ENCODE measurements around the gene LRPPRC.
A peak's percentile ranks its signal among the peaks of the same experiment; 100 is the strongest.

Gene LRPPRC

GRCh38 chr2:43905871-43906270 is 89.9 kb downstream of the LRPPRC start:
- no peak for FAIRE-seq

- FAIRE-seq, result no peak
Observed at GRCh38 chr2:43905371-43905803, 90.4 kb downstream of the LRPPRC start.

DNA sequence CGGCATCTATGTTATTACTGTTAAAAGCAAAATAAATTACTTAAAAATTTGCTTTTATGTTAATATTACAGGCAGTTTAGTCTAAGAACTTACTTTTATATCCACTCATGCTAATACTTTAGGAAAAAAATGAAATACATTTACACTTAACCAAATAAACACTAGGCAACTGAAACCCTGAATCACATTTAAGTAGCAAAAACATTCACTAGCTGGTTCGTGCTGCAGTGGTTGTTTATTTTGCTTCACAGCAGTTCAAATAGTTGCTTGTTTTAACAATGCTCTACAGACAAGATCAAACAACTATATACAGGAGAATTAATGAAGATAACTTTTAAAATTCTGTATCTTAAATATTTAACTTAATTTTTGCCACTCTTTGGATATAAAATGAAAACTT is 96.2 kb downstream of the LRPPRC start:
- FAIRE-seq, result peak; percentile 40

DNA sequence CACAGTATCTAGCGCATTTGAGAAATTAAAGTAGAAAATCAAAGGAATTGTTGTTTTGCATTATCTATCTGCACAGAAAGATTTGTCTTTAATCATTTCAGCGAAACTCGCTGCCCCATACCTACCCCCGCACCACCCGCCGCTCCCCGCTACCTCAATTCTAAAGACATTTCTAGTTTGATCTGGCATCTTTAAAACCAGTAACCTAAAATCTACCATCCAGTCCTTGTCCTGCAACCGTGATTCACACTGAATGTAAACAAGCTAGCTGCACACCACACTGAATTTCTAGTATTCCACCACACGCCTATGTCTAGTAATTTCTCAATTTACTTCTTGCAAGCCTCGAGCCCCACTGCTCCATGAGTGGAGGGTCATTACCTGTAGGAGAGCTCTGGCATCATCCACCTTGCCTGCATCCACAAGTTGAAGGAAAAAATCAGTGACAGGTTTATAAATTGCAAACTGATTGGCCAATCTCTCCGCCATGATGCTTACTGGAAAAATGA is 96.9 kb downstream of the LRPPRC start:
- no peak for FAIRE-seq

DNA sequence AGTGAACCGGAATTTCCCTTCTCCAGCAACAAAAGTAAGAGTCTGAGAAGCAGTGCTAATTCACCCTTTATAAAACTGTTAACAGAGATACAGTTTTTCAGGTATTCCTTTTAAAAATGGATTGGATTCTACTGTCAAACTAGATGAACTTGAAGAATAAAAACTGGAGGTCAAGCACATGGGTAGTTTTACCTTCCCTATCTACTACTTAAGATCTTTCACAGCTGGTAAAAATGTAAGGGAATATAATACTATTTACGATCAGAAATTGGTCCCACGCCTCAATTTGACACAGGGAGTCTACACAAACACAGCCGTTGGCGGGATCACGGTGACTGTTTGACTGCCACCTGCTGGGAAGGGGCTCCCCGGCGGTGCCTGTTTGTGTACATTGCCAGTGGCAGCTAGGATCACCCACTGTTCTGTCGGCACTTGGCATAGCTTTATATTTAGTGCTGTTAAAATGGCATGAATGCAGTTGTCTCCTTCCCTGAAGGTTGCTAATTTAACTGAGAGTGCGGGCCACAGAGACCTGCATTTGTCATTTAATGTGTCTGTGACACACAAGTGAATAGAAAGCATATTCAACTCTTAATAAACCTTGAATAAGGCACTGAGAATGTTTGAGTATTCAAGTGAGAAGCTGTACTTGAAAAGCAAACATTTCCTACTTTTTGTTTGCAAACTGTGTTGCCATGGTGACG is 97.5 kb downstream of the LRPPRC start:
- FAIRE-seq, result no peak

DNA sequence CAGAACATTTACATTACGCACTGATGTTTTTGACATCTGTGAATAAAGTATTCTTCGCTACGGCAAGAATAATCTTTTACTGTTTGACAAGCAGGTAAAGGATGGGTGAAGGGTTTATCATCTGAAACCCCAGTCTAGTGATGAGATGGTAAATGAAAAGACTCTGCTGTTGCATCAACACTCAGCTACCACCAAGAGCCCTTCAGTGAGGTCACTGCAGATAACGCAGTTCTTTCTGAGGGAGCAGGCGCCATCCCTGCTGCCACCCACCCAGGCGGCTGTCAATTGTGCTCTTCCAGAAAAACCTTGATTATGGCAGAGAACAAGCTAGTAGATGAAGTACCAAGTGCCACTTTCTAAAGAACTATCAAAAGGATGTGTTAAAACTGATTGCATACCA is 98.3 kb downstream of the LRPPRC start:
- no peak for FAIRE-seq

DNA sequence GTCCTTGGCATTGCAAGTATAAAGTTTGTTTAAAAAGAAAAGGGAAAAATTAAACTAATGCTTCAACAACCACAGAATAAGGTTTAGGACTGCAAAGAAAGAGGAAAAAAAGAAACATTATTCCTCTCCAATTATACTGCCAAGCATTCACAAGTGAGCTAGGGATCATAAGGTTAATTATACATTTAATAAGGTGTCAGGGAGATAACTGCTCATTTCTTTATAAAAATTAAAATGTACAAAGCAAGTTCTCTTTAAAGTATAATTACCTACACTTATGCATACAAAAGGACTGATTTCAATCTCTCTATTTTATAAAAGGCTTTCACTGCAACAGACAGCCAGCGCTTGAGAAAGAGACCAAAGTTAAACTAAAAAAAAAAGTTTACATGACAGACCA is 98.9 kb downstream of the LRPPRC start:
- FAIRE-seq, result no peak

DNA sequence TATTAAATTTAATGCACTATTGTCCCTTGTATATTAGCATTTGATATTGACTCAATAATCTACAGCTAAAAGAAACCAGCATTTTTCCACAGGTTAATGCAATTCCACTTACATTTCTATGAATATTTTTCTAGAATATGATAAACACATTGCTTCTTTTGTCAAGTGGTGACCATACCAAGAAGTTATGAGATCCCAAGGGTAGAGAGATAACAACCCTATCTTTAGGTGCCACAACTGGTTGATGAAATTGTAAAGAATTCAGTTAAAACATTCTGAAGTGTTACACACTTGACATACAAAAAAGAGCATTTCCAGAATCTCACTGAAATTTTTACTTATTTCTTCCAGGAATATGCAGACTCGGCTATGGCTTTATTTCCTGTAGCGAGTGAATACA is 101.0 kb downstream of the LRPPRC start:
- no peak for FAIRE-seq

GRCh38 chr2:43890855-43891254 is 104.9 kb downstream of the LRPPRC start:
- FAIRE-seq, result no peak

DNA sequence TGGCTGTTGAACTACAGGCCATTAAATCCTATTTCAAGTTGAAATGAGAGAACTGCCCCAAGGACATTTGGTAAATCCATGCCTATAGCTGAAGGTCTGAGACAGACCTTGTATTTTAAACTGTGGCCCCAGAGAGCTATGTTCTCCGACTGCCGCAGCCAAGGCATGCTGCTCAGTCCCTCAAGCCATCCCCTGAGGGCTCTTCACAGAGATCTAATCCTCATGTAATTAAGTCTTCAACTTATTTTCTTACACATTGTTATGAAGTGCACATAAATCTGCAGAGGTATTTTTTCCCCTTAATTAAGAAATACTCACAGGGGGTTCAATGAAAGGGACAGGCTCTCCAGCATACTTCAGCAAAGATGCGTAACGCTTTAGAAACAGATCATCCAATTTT is 106.4 kb downstream of the LRPPRC start:
- no peak for FAIRE-seq

- FAIRE-seq, result no peak
Observed at GRCh38 chr2:43887176-43887575, 108.6 kb downstream of the LRPPRC start.

- FAIRE-seq, result no peak
Observed at GRCh38 chr2:43885132-43885632, 110.6 kb downstream of the LRPPRC start.

- FAIRE-seq, result no peak
Observed at GRCh38 chr2:43884689-43885088, 111.1 kb downstream of the LRPPRC start.

- FAIRE-seq, result no peak
Observed at GRCh38 chr2:43882312-43882711, 113.5 kb downstream of the LRPPRC start.

GRCh38 chr2:43880952-43881351 is 114.8 kb downstream of the LRPPRC start:
- FAIRE-seq, result no peak

DNA sequence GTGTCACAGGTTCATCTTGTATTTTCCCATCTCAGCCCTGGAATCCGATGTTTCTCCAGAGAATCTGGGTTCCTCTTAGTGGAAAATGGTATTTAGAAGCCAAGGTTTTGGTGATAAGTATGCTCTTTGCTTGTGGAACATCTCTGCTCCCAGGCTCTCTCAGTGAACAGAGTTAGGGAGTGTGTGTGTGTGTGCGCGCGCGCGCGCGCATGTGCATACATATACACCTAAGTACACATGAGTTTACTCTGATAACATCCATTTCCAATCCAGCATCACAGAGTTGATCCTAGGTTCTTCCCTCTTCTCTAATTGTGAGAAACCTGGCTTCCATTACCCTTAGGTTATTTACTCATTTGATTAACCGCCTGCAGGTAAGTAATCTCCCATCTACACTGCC is 115.3 kb downstream of the LRPPRC start:
- no peak for FAIRE-seq

DNA sequence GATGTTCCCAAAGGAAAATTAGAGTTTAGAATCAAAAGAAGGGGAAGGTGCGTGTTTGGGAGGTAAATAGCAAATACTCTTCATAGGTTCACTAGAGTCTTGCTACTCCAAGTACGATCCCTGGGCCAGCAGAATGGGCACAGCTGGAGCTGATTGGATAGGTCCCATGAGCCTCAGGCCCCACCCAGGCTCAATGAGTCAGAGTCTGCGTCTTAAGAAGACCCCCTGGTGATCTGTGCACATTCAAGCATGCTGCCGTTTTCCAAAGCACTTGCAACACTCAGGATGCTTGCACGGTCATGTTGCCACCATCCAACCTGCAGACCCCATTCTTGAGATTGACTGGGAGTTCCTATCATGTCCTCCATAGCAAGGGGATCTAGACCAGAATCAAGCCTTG is 116.5 kb downstream of the LRPPRC start:
- no peak for FAIRE-seq

DNA sequence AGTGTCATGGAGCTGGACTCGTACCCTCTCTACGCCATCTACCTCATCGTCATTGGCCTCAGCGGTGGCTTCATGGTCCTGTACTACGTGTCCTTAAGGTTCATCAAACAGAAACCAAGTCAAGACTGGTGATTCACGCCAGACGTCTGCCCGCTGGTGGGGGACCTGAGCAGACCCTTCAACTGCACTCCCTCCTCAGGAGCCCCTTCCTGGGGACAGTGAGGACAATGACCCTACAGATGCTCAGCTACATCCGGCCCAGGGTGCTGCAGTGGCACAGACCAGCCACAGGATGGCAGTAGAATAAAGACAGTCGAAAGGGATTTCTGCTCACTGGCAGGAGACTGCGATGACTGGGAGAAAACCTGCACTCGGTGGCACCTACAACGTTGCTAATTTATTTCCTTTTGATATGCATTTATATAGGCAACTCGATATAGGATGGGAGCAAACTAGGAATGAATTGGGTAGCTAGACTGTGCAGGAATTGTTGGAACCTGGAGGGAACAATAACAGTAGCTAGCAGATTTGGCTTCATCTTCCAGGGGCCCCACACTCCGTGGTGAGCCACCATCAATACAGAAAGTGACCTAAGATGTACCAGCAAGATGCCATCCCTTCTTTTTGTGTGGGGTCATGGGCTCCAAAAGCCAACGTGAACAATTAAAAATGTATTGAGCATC is 117.9 kb downstream of the LRPPRC start:
- peak; percentile 23 for FAIRE-seq

DNA sequence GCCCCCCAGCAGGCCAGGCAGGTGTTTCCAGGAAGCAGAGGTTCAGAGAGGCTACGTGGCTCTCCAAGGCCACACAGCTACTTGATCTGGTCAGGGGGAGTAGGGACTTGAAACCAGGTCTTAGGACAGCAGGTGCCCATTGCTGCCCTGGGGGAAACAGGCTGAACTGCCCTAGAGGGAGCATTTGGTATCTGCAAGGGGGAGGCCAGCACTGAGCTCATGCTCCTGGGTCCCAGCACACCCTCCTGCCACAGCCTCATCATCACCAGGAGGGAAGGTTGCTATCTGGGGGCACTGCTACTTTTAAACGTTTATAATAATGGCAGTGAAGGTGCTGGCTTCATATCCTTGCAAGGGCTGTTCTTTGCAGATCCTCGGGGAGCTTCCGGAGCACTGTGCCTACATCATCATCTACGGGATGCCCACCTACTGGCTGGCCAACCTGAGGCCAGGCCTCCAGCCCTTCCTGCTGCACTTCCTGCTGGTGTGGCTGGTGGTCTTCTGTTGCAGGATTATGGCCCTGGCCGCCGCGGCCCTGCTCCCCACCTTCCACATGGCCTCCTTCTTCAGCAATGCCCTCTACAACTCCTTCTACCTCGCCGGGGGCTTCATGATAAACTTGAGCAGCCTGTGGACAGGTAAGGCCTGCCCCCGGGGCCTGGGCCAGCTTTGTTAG is 120.9 kb downstream of the LRPPRC start:
- FAIRE-seq, result no peak

- no peak for FAIRE-seq
Observed at GRCh38 chr2:43872151-43872550, 123.6 kb downstream of the LRPPRC start.

DNA sequence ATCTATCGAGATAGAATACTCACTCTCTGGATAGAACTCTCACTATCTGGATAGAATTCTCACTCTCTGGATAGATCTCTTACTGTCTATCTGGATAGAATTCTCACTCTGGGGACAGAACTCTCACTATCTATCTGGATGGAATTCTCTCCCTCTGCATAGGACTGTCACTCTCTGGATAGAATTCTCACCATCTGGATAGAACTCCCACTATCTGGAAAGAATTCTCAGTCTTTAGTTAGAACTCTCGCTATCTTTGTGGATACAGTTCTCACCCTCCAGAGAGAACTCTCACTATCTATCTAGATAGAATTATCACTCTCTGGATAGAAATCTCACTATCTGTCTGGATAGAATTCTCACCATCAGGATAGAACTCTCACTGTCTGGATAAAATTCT is 140.5 kb downstream of the LRPPRC start:
- no peak for FAIRE-seq

GRCh38 chr2:43854671-43855070 is 141.1 kb downstream of the LRPPRC start:
- FAIRE-seq, result no peak

Measured in TTC549 (cell line).